Measurements from ENCODE around the gene PDCL3.

DNA sequence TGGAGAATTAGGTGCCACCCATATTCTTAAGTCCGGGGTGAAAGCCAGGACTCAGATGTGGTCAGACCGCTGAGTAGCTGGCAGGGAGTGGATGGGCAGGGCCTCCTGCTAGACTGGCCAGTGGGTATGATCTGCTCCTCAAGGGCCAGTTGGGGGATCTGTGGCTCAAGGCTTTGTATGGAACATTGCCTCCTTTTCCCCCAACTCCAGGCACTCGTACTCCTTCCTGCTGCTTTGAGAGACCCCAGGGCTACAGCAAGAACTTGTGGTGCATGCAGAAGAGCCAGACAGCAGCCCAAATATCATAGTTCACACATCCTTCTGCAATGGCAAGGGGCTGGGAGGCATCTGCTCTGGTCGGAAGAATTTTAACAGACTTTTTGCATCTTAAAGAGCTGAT is 61.7 kb downstream of the PDCL3 start:
- TF ChIP-seq, protein P1, sequence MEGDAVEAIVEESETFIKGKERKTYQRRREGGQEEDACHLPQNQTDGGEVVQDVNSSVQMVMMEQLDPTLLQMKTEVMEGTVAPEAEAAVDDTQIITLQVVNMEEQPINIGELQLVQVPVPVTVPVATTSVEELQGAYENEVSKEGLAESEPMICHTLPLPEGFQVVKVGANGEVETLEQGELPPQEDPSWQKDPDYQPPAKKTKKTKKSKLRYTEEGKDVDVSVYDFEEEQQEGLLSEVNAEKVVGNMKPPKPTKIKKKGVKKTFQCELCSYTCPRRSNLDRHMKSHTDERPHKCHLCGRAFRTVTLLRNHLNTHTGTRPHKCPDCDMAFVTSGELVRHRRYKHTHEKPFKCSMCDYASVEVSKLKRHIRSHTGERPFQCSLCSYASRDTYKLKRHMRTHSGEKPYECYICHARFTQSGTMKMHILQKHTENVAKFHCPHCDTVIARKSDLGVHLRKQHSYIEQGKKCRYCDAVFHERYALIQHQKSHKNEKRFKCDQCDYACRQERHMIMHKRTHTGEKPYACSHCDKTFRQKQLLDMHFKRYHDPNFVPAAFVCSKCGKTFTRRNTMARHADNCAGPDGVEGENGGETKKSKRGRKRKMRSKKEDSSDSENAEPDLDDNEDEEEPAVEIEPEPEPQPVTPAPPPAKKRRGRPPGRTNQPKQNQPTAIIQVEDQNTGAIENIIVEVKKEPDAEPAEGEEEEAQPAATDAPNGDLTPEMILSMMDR (IDR thresholded peaks at IDR 0.05) = no peak
- no peak for TF ChIP-seq POLR2A (IDR thresholded peaks at IDR 0.05)
- no peak for TF ChIP-seq EP300 (IDR thresholded peaks at IDR 0.05)

All from ovary (tissue), 3 donors.